Suprapubic skin (tissue), 4 donors: Measurements from ENCODE around the gene NSF.
"Not testable (repeated sequence)": the region's sequence is repeated elsewhere in the genome, so short reads cannot be mapped to it uniquely, and the experiment has no call there.

Experiments
- EP300 ChIP-seq: sonication (generic); formaldehyde crosslinking; IDR thresholded peaks from one replicate; pipeline ENCODE4 v1.6.1; 2017; ENCODE audit warnings: antibody characterized with exemption
- POLR2A ChIP-seq, 2 donors: fragments of 450-650 bp; IDR thresholded peaks; one replicate each; pipeline ENCODE4 v1.6.1; 2017; ENCODE audit warnings: antibody characterized with exemption in 2 of 2, mild to moderate bottlenecking in 2 of 2, moderate library complexity in 2 of 2
- POLR2AphosphoS5 ChIP-seq, 3 donors: sonication (generic); formaldehyde crosslinking; IDR thresholded peaks; one replicate each; pipeline ENCODE4 v1.6.1; 2017; ENCODE audit warnings: antibody characterized with exemption in 3 of 3
- TF ChIP-seq, protein P1 (sequence below), 2 donors: fragments of 200-600 bp in 1 of 2; fragments of 450-650 bp in 1 of 2; sonication (generic) in 1 of 2; IDR thresholded peaks; one replicate each; pipeline ENCODE4 v1.5.1; 2016 to 2019; ENCODE audit warnings: antibody characterized with exemption in 2 of 2, mild to moderate bottlenecking in 1 of 2, moderate library complexity in 1 of 2

- TF ChIP-seq, protein P1, sequence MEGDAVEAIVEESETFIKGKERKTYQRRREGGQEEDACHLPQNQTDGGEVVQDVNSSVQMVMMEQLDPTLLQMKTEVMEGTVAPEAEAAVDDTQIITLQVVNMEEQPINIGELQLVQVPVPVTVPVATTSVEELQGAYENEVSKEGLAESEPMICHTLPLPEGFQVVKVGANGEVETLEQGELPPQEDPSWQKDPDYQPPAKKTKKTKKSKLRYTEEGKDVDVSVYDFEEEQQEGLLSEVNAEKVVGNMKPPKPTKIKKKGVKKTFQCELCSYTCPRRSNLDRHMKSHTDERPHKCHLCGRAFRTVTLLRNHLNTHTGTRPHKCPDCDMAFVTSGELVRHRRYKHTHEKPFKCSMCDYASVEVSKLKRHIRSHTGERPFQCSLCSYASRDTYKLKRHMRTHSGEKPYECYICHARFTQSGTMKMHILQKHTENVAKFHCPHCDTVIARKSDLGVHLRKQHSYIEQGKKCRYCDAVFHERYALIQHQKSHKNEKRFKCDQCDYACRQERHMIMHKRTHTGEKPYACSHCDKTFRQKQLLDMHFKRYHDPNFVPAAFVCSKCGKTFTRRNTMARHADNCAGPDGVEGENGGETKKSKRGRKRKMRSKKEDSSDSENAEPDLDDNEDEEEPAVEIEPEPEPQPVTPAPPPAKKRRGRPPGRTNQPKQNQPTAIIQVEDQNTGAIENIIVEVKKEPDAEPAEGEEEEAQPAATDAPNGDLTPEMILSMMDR (IDR thresholded peaks at IDR 0.05) = not testable (repeated sequence)
- TF ChIP-seq POLR2A (IDR thresholded peaks at IDR 0.05); EP300; POLR2AphosphoS5 (IDR thresholded peaks at IDR 0.05): not testable (repeated sequence)
These were observed 44.4 kb downstream of the NSF start for GRCh38 chr17:46634844-46635243.
